Fibroblast of lung (primary cell): Measurements from ENCODE around the gene UACA.

Experiments used
- EZH2 ChIP-seq: IDR thresholded peaks from 2 replicates; pipeline ENCODE4 v1.5.1; 2012; ENCODE audit warnings: low read length, control low read depth, mild to moderate bottlenecking; ENCODE audit errors: missing control alignments
- TF ChIP-seq, protein P1 (sequence below), 2 donors: IDR thresholded peaks in 1 of 2; conservative IDR thresholded peaks in 1 of 2; 1 replicate in 1 of 2; 2 replicates in 1 of 2; pipeline ENCODE4 v1.5.1; 2011 to 2012; ENCODE audit warnings: low read length in 2 of 2, control low read depth in 1 of 2, inconsistent platforms in 1 of 2, low read depth in 1 of 2, mild to moderate bottlenecking in 1 of 2

DNA sequence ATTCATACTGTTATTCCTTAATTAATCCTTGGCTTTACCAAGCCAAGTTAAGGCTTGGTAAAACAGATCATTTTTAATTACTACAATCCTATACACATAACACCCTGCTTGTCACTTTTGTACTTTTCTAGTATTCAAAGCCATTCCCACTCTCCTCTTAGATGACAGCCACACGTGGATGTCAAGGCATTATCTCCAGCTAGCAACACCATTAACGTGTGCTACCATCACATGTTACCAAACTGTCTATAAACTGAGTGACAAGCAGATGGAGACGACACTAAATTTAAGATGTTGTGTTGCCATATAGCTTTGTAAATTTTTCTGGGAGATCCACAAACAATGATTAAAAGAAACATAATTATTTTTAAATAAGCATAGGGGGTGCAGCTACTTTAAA, 103.7 kb downstream of the UACA start:
- TF ChIP-seq, protein P1, sequence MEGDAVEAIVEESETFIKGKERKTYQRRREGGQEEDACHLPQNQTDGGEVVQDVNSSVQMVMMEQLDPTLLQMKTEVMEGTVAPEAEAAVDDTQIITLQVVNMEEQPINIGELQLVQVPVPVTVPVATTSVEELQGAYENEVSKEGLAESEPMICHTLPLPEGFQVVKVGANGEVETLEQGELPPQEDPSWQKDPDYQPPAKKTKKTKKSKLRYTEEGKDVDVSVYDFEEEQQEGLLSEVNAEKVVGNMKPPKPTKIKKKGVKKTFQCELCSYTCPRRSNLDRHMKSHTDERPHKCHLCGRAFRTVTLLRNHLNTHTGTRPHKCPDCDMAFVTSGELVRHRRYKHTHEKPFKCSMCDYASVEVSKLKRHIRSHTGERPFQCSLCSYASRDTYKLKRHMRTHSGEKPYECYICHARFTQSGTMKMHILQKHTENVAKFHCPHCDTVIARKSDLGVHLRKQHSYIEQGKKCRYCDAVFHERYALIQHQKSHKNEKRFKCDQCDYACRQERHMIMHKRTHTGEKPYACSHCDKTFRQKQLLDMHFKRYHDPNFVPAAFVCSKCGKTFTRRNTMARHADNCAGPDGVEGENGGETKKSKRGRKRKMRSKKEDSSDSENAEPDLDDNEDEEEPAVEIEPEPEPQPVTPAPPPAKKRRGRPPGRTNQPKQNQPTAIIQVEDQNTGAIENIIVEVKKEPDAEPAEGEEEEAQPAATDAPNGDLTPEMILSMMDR (conservative IDR thresholded peaks at IDR 0.05 in 1 of 2, IDR thresholded peaks at IDR 0.05 in 1 of 2; ENCODE audit: low read depth in 1 of 2, low read length in 2 of 2), result no peak
- TF ChIP-seq EZH2, result no peak
